Measurements from ENCODE around the gene PRPS1. TPM values are rescaled to one million over a fixed set of nuclear protein-coding genes. Genes with fewer than 3 reads are reported as not detected.
"Not testable (repeated sequence)": the region's sequence is repeated elsewhere in the genome, so short reads cannot be mapped to it uniquely, and the experiment has no call there.

The PRPS1 gene
- total RNA-seq, 1 donor from 2014 or later: 68.6 TPM

DNA sequence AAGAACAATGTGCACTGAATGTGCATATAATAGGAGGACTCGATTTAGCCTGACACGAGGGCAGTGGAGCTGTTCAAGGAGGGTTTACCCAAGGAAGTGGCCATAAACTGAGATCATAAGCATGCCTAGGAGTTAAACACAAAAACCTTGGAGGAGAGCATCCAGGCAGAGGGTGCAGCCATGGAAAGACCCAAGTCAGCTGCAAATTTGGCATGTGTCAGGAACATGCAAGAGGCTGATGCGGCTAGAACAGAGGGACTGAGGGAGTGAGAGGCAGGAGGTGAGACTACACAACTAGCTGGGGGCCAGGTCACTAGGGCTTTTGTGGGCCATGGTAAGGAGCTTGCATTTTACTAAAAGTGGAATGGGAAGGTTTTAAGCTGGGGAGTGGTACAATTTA, 55.6 kb downstream of the PRPS1 start:
- TF ChIP-seq, protein P1, sequence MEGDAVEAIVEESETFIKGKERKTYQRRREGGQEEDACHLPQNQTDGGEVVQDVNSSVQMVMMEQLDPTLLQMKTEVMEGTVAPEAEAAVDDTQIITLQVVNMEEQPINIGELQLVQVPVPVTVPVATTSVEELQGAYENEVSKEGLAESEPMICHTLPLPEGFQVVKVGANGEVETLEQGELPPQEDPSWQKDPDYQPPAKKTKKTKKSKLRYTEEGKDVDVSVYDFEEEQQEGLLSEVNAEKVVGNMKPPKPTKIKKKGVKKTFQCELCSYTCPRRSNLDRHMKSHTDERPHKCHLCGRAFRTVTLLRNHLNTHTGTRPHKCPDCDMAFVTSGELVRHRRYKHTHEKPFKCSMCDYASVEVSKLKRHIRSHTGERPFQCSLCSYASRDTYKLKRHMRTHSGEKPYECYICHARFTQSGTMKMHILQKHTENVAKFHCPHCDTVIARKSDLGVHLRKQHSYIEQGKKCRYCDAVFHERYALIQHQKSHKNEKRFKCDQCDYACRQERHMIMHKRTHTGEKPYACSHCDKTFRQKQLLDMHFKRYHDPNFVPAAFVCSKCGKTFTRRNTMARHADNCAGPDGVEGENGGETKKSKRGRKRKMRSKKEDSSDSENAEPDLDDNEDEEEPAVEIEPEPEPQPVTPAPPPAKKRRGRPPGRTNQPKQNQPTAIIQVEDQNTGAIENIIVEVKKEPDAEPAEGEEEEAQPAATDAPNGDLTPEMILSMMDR (conservative IDR thresholded peaks at IDR 0.05): no peak
- peaks cover 4% of the 10 kb centered on the region for H3K36me3 Mint-ChIP-seq (ENCODE audit: low read depth)
- peaks cover 6% of the 10 kb centered on the region for H3K4me1 Mint-ChIP-seq
- H3K9me3 Mint-ChIP-seq: peaks cover 5% of the 10 kb centered on the region
- no peaks in the 10 kb centered on the region for H3K27me3 Mint-ChIP-seq (ENCODE audit: low read depth)
- no peak overlapping the region for H3K27ac Mint-ChIP-seq (ENCODE audit: unreplicated experiment)
- no peak overlapping the region for H3K4me3 Mint-ChIP-seq
- DNase-seq (ENCODE audit: low read depth, low spot score): no peak

DNA sequence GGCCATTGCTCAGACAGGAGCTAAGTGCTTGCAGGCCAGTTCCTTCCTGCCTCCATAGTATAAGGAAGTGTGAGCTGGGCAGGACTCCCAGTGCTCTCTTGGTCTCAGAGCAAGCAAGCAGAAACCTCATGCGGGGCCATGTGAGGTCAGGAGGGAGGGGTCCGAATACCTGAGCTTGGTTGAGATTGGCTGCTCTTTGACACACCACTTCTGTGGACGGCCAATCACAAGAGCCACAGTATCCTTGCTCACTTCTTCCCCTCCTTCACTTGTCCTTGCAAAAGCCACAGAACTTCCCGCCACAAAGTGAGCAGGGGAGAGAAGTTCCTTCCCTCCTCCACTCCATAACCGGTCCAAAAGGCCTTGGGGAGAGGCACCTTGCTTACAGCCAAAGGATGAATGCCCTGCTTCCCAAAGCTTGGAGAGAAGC, 56.7 kb downstream of the PRPS1 start:
- Mint-ChIP-seq H3K27me3 (ENCODE audit: low read depth) (no peaks in the 10 kb centered on the region), H3K9me3 (peaks cover 5% of the 10 kb centered on the region), H3K27ac (ENCODE audit: unreplicated experiment) (no peak overlapping the region), H3K4me1 (peaks cover 9% of the 10 kb centered on the region), H3K4me3 (no peak overlapping the region), H3K36me3 (ENCODE audit: low read depth) (peaks cover 4% of the 10 kb centered on the region)
- DNase-seq (ENCODE audit: low read depth, low spot score): no peak
- TF ChIP-seq, protein P1 (conservative IDR thresholded peaks at IDR 0.05): no peak

DNA sequence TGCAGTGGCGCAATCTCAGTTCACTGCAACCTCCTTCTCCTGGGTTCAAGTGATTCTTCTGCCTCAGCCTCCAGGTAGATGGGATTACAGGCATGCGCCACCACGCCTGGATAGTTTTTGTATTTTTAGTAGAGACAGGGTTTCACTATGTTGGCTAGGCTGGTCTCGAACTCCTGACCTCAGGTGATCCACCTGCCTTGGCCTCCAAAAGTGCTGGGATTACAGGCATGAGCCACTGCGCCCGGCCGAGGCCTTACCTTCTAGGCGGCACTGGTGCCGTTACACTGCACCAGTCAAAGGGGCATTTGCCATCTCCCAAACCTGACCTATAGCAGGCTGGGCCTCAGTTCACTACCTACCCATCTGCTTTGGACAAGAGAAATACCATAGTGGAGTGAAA, 57.3 kb downstream of the PRPS1 start:
- H3K36me3 Mint-ChIP-seq (ENCODE audit: low read depth); H3K27me3 Mint-ChIP-seq (ENCODE audit: low read depth); H3K4me3 Mint-ChIP-seq; H3K4me1 Mint-ChIP-seq; DNase-seq (ENCODE audit: low read depth, low spot score); H3K27ac Mint-ChIP-seq (ENCODE audit: unreplicated experiment); H3K9me3 Mint-ChIP-seq: not testable (repeated sequence)

DNA sequence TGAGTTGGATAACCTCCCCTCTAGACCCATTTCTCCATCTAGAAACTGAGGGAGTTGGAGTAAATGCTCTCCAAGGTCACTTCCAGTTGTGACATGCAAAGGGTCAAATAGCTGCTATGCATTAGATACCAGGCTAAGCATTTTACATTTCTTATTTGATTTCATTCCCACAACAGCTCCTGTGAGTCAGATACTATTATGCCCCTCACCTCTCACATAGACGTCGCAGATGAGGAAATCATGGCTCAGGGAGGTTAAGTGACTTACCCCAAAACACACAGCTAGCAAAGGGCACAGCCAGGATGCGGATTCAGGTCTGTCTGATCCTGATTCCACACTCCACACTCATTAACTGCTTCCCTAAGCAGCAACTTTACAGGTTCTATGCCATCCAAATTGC, 57.7 kb downstream of the PRPS1 start:
- TF ChIP-seq, protein P1 (conservative IDR thresholded peaks at IDR 0.05): no peak
- Mint-ChIP-seq H3K27me3 (ENCODE audit: low read depth) (no peaks in the 10 kb centered on the region), H3K4me3 (no peak overlapping the region), H3K27ac (ENCODE audit: unreplicated experiment) (no peak overlapping the region), H3K36me3 (ENCODE audit: low read depth) (no peaks in the 10 kb centered on the region), H3K4me1 (peaks cover 9% of the 10 kb centered on the region), H3K9me3 (peaks cover under 1% of the 10 kb centered on the region)
- no peak for DNase-seq (ENCODE audit: low read depth, low spot score)

DNA sequence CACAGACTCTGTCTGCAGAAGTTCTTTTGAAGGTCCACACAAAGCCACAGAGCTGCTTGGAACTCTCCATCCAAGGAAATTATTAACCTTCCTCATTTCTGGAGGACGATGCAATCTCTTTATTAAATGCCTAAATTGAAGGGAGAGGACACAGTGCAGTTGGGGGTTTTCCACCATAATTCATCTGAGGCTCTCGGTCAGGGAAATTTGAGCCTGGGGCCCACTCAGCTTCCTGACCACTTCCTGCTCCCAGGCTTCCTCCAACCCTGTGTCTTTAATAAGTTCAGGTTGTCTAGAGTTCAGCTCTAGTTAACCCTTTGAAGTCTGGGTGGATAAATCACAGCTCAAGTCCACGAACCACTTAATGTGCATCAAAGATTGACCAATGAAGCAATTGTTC, 58.5 kb downstream of the PRPS1 start:
- H3K4me1 Mint-ChIP-seq: peaks cover 9% of the 10 kb centered on the region
- no peaks in the 10 kb centered on the region for H3K27me3 Mint-ChIP-seq (ENCODE audit: low read depth)
- no peaks in the 10 kb centered on the region for H3K9me3 Mint-ChIP-seq
- no peak overlapping the region for H3K4me3 Mint-ChIP-seq
- H3K36me3 Mint-ChIP-seq (ENCODE audit: low read depth): no peaks in the 10 kb centered on the region
- no peak for DNase-seq (ENCODE audit: low read depth, low spot score)
- no peak overlapping the region for H3K27ac Mint-ChIP-seq (ENCODE audit: unreplicated experiment)
- TF ChIP-seq, protein P1 (conservative IDR thresholded peaks at IDR 0.05): no peak

DNA sequence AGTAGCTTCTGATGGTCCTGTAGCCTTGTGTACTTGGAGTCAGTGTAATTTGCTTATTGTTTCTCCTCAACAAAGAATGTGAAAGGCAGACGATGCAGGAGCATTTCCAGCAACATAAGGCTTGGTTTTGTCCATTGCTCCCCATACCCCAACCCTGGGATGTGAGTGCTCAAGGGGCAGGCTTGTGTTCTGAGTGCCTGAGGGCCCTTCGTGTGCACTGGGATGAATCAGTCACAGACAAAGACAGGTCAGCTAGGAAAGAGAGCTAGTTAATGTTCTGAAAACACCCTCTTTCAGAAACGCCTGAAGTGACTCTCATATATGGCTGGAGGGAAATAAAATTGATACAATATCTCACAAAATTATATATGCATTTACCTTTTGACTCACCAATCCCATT, 59.1 kb downstream of the PRPS1 start:
- H3K4me3 Mint-ChIP-seq: no peak overlapping the region

More for the DNA sequence above, 59.1 kb downstream of the PRPS1 start:
- peaks cover 9% of the 10 kb centered on the region for H3K4me1 Mint-ChIP-seq
- no peak for DNase-seq (ENCODE audit: low read depth, low spot score)
- no peak overlapping the region for H3K27ac Mint-ChIP-seq (ENCODE audit: unreplicated experiment)
- TF ChIP-seq, protein P1 (conservative IDR thresholded peaks at IDR 0.05): no peak
- H3K27me3 Mint-ChIP-seq (ENCODE audit: low read depth): no peaks in the 10 kb centered on the region
- no peaks in the 10 kb centered on the region for H3K9me3 Mint-ChIP-seq
- no peaks in the 10 kb centered on the region for H3K36me3 Mint-ChIP-seq (ENCODE audit: low read depth)

Measured in neural crest cell (in vitro differentiated cells).